Loucy (cell line): ENCODE data around the gene HGFAC.

Experiments
- H2AFZ ChIP-seq: fragments of 200-600 bp; sonication (generic); 2 replicates; pipeline ENCODE4 v1.6.0; 2016; ENCODE audit warnings: antibody characterized with exemption, mild to moderate bottlenecking, low read length, moderate library complexity
- H3F3A ChIP-seq: fragments of 200-600 bp; 2 replicates; pipeline ENCODE4 v1.6.0; 2016; ENCODE audit warnings: antibody characterized with exemption, low read depth, mild to moderate bottlenecking
- H3K27me3 ChIP-seq: fragments of 200-600 bp; sonication (generic); 2 replicates; pipeline ENCODE4 v1.6.1; 2014; ENCODE audit warnings: low read length, mild to moderate bottlenecking; ENCODE audit not compliant: insufficient read depth, poor library complexity, severe bottlenecking
- H3K36me3 ChIP-seq: fragments of 200-600 bp; sonication (generic); 2 replicates; pipeline ENCODE4 v1.6.1; 2016; ENCODE audit warnings: low read length; ENCODE audit not compliant: insufficient read depth
- H3K4me1 ChIP-seq: fragments of 200-600 bp; sonication (generic); 2 replicates; pipeline ENCODE4 v1.5.1; 2014; ENCODE audit warnings: low read length, mild to moderate bottlenecking; ENCODE audit not compliant: insufficient read depth, poor library complexity, severe bottlenecking
- H3K4me2 ChIP-seq: fragments of 200-600 bp; sonication (generic); 2 replicates; pipeline ENCODE4 v1.6.0; 2014; ENCODE audit warnings: antibody characterized with exemption, low read length, low read depth, mild to moderate bottlenecking; ENCODE audit not compliant: poor library complexity, severe bottlenecking
- H3K4me3 ChIP-seq: fragments of 200-600 bp; sonication (generic); 2 replicates; pipeline ENCODE4 v1.5.1; 2014; ENCODE audit warnings: low read length, mild to moderate bottlenecking, mixed read lengths; ENCODE audit not compliant: poor library complexity, severe bottlenecking
- H3K79me2 ChIP-seq: fragments of 200-600 bp; sonication (generic); 2 replicates; pipeline ENCODE4 v1.6.1; 2014; ENCODE audit warnings: low read length; ENCODE audit not compliant: insufficient read depth
- H3K9ac ChIP-seq: fragments of 200-600 bp; sonication (generic); 2 replicates; pipeline ENCODE4 v1.6.0; 2014; ENCODE audit warnings: mild to moderate bottlenecking, low read depth, low read length, moderate library complexity; ENCODE audit not compliant: poor library complexity, severe bottlenecking
- H3K9me2 ChIP-seq: fragments of 200-600 bp; sonication (generic); replicated peaks from 2 replicates; pipeline ENCODE4 v1.6.1; 2016; ENCODE audit warnings: low read depth, low read length, mixed read lengths
- H3K9me3 ChIP-seq: fragments of 200-600 bp; sonication (generic); 2 replicates; pipeline ENCODE4 v1.6.1; 2014; ENCODE audit warnings: mild to moderate bottlenecking, antibody characterized with exemption, low read length, low read depth; ENCODE audit not compliant: insufficient read depth
- H4K20me1 ChIP-seq: fragments of 200-600 bp; sonication (generic); 2 replicates; pipeline ENCODE4 v1.6.0; 2014; ENCODE audit warnings: antibody characterized with exemption, low read length, mild to moderate bottlenecking; ENCODE audit not compliant: insufficient read depth, poor library complexity, severe bottlenecking
- EZH2phosphoT487 ChIP-seq: fragments of 200-600 bp; IDR thresholded peaks from 2 replicates; pipeline ENCODE4 v1.6.1; 2018; ENCODE audit warnings: antibody characterized with exemption, mild to moderate bottlenecking, moderate library complexity, borderline replicate concordance
- TF ChIP-seq, protein P1 (sequence below): fragments of 200-600 bp; sonication (generic); conservative IDR thresholded peaks from 2 replicates; pipeline ENCODE4 v1.5.1; 2014; ENCODE audit warnings: mild to moderate bottlenecking, antibody characterized with exemption, low read length

Gene HGFAC

DNA sequence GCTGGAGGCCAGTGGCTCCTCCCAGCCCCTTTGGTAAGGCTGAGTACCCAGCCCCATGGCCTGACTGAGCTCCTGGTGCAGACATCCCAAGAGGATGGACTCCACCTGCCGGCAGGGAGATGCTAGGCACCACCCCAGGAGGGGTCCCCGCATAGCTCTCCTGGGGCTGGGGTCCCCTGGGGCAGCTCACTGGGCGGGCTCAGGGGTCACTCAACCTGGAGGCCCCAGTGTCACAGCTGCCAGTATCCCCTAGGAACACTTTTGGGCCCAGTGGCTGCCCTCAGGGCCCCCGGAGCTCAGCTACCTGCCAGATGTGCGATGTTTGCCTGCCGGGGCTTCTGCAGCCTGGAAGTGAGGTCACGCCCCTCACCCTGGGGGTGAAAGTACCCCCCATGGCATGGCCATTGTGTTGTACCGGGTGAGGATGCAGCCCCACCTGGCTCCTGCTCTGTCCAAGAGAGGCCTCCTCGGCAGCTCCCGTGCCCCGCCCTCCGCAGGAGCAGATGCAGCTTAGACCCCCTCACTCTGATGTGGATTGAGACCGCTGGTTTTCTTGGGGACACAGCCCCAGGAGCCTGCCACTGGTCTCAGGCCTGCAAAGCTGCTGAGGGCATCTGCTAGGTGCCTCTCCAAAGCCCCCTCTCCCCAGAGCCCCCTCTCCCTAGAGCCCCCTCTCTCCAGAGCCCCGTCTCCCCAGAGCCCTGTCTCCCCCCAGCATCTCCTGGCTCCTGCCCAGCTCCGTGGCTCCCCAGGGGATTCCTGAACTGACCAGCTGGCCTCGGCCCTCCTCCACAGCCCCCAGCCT, 6.7 kb upstream of the HGFAC start:
- H2AFZ ChIP-seq = no peak overlapping the region
- H3K9ac ChIP-seq = no peak overlapping the region
- H3K79me2 ChIP-seq = no peaks in the 10 kb centered on the region
- H4K20me1 ChIP-seq = no peaks in the 10 kb centered on the region
- H3K4me1 ChIP-seq = no peaks in the 10 kb centered on the region
- peaks cover 8% of the 10 kb centered on the region; the same call in 1 of the 2 replicates for H3K36me3 ChIP-seq
- H3K4me3 ChIP-seq = no peak overlapping the region
- TF ChIP-seq, protein P1, sequence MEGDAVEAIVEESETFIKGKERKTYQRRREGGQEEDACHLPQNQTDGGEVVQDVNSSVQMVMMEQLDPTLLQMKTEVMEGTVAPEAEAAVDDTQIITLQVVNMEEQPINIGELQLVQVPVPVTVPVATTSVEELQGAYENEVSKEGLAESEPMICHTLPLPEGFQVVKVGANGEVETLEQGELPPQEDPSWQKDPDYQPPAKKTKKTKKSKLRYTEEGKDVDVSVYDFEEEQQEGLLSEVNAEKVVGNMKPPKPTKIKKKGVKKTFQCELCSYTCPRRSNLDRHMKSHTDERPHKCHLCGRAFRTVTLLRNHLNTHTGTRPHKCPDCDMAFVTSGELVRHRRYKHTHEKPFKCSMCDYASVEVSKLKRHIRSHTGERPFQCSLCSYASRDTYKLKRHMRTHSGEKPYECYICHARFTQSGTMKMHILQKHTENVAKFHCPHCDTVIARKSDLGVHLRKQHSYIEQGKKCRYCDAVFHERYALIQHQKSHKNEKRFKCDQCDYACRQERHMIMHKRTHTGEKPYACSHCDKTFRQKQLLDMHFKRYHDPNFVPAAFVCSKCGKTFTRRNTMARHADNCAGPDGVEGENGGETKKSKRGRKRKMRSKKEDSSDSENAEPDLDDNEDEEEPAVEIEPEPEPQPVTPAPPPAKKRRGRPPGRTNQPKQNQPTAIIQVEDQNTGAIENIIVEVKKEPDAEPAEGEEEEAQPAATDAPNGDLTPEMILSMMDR = no peak
- TF ChIP-seq EZH2phosphoT487 = no peak
- H3K27me3 ChIP-seq = no peaks in the 10 kb centered on the region
- no peaks in the 10 kb centered on the region for H3F3A ChIP-seq
- H3K9me2 ChIP-seq = no peaks in the 10 kb centered on the region
- no peak overlapping the region for H3K4me2 ChIP-seq
- H3K9me3 ChIP-seq = no peaks in the 10 kb centered on the region

DNA sequence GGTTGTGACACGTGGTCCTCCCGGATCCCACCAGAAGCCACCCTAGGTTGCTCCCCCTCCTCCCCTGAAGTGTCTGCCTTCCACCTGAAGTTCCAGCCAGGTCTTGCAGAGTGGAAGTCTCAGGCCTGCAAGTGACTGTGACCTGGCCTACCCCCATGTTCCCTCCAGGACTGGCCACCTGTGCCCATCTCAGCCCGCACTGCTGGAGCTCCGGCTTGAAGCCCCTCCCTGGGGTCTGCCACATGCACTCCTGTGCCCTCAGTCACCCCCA, 6.1 kb upstream of the HGFAC start:
- no peak for TF ChIP-seq EZH2phosphoT487
- no peak overlapping the region for H3K9ac ChIP-seq
- no peaks in the 10 kb centered on the region for H3K4me1 ChIP-seq
- no peaks in the 10 kb centered on the region for H3K79me2 ChIP-seq
- no peak overlapping the region for H2AFZ ChIP-seq
- H3K9me3 ChIP-seq = no peaks in the 10 kb centered on the region
- no peaks in the 10 kb centered on the region for H4K20me1 ChIP-seq
- H3K9me2 ChIP-seq = no peaks in the 10 kb centered on the region
- no peak overlapping the region for H3K4me2 ChIP-seq
- H3K27me3 ChIP-seq = no peaks in the 10 kb centered on the region
- H3K36me3 ChIP-seq = peaks cover 8% of the 10 kb centered on the region; the same call in 1 of the 2 replicates
- no peak overlapping the region for H3K4me3 ChIP-seq
- H3F3A ChIP-seq = no peaks in the 10 kb centered on the region

DNA sequence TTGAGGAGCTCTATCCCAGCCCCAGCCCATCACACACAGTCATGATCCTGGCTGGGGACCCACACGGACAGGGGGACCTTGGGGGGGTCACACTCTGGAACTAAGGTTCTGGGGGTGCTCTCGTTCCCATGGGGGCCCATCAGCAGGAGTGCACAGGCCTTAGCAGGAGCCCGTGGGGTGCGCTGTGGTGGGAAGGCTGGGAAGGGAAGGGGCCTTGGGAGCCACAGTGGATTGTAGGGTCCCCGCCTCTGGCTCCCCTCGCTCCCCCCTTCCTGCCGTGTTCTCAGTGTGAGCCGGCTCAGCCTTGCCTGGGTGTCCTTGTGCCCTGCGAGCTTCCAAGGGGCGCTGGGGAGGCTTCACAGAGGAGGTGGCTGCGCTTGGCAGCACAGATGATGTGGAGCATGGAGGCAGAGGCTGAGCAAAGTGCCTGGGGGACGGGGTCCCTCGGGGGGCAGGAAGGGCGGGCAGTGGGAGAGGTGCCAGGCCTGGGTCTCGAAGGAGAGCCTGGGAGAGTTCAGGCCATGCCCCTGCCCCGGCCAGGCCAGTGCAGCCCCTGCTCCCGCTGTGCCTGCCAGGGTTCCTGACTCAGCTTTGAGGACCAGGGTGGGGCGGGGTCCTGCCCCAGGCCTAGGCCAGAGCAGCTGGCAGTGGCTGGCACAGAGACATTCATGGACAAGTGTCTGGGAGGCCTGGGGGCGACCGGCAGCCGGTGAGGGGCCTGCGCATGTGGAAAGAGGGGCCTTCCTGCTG, 5.5 kb upstream of the HGFAC start:
- no peaks in the 10 kb centered on the region for H3K9me2 ChIP-seq
- H3K27me3 ChIP-seq = no peaks in the 10 kb centered on the region
- no peak overlapping the region for H3K4me3 ChIP-seq
- H3K4me1 ChIP-seq = no peaks in the 10 kb centered on the region
- no peaks in the 10 kb centered on the region for H3K9me3 ChIP-seq
- no peaks in the 10 kb centered on the region for H3K79me2 ChIP-seq
- H4K20me1 ChIP-seq = no peaks in the 10 kb centered on the region
- H3K9ac ChIP-seq = no peak overlapping the region
- no peak overlapping the region for H3K4me2 ChIP-seq
- TF ChIP-seq EZH2phosphoT487 = no peak
- TF ChIP-seq, protein P1 = no peak
- no peak overlapping the region for H2AFZ ChIP-seq
- H3F3A ChIP-seq = no peaks in the 10 kb centered on the region
- peaks cover 6% of the 10 kb centered on the region; the same call in 1 of the 2 replicates for H3K36me3 ChIP-seq
